DND-41 (cell line): ENCODE data around the gene NEUROD2.

ENCODE experiments used
- ATAC-seq: fragments of 200-7000 bp; cut with Tn5 transposase; 3 replicates; pipeline ENCODE4 v1.9.1; 2021; ENCODE audit warnings: low read depth; ENCODE audit not compliant: insufficient read depth
- DNase-seq: peaks from one replicate; pipeline ENCODE4 v3.0.0-alpha.2; 2020
- H2AFZ ChIP-seq: 2 replicates; pipeline ENCODE4 v1.6.0; 2012; ENCODE audit warnings: low read depth, low read length
- H3K27ac ChIP-seq: 2 replicates; pipeline ENCODE4 v1.5.1; 2012; ENCODE audit warnings: low read length, inconsistent platforms
- H3K27me3 ChIP-seq: fragments of 200-600 bp; sonication (generic); 2 replicates; pipeline ENCODE4 v1.6.0; 2012; ENCODE audit warnings: low read length, mild to moderate bottlenecking, inconsistent platforms; ENCODE audit not compliant: insufficient read depth, poor library complexity
- H3K36me3 ChIP-seq: 2 replicates; pipeline ENCODE4 v1.5.1; 2012; ENCODE audit warnings: low read length, inconsistent platforms; ENCODE audit not compliant: insufficient read depth
- H3K4me1 ChIP-seq: 2 replicates; pipeline ENCODE4 v1.5.1; 2012; ENCODE audit warnings: mild to moderate bottlenecking, low read length; ENCODE audit not compliant: insufficient read depth
- H3K4me2 ChIP-seq: 2 replicates; pipeline ENCODE4 v1.6.0; 2012; ENCODE audit warnings: mild to moderate bottlenecking, moderate library complexity, low read length, inconsistent platforms; ENCODE audit not compliant: insufficient read depth
- H3K4me3 ChIP-seq, 2 experiments: fragments of 200-600 bp in 1 of 2; shearing (Covaris generic) in 1 of 2; 2 replicates each; pipeline ENCODE4 v1.5.1; 2012 to 2016; ENCODE audit warnings: inconsistent platforms in 2 of 2, low read length in 2 of 2, mild to moderate bottlenecking in 2 of 2, low read depth in 1 of 2, moderate library complexity in 1 of 2
- H3K79me2 ChIP-seq: 2 replicates; pipeline ENCODE4 v1.6.0; 2012; ENCODE audit warnings: low read length, inconsistent platforms; ENCODE audit not compliant: insufficient read depth
- H3K9ac ChIP-seq: 2 replicates; pipeline ENCODE4 v1.6.0; 2012; ENCODE audit warnings: low read depth, mild to moderate bottlenecking, inconsistent platforms, low read length, moderate library complexity
- H3K9me3 ChIP-seq: 2 replicates; pipeline ENCODE4 v1.5.1; 2012; ENCODE audit warnings: low read length, moderate library complexity, mild to moderate bottlenecking, inconsistent platforms; ENCODE audit not compliant: insufficient read depth, severe bottlenecking
- H4K20me1 ChIP-seq: 2 replicates; pipeline ENCODE4 v1.6.0; 2012; ENCODE audit warnings: low read length; ENCODE audit not compliant: insufficient read depth
- EZH2 ChIP-seq: IDR thresholded peaks from 3 replicates; pipeline ENCODE4 v1.6.1; 2012; ENCODE audit warnings: borderline replicate concordance, low read depth, mild to moderate bottlenecking, moderate library complexity, low read length, inconsistent platforms; ENCODE audit not compliant: severe bottlenecking
- TF ChIP-seq, protein P1 (sequence below): IDR thresholded peaks from 2 replicates; pipeline ENCODE4 v1.5.1; 2012; ENCODE audit warnings: borderline replicate concordance, low read length, moderate library complexity, mild to moderate bottlenecking; ENCODE audit not compliant: poor library complexity, severe bottlenecking; ENCODE audit errors: extremely low read depth

NEUROD2 gene

DNA sequence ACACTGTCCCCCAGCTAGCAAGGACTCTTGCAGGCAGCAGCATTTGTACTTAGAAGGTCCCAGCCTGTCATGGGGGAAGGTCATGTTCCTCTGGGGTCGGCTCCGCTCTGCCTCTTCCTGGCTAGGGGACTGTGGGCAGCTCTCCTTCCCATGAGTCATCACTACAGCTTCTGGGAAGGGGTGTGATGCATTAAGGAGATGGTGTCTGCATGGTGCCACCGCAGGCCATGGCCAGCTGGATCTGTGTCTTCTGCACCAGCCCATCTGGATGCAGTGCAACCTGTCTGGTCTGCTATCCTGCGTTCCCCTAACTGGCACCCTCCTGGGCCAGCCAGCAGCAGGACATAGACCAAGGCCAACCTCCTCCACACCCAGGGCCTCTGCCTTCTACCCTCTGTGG, 35.6 kb upstream of the NEUROD2 start:
- Histone ChIP-seq H3K79me2 (peaks cover 92% of the 10 kb centered on the region), H3K27me3 (no peaks in the 10 kb centered on the region), H3K9me3 (no peaks in the 10 kb centered on the region), H4K20me1 (peaks cover 65% of the 10 kb centered on the region), H2AFZ (no peak overlapping the region), H3K4me1 (peaks cover 17% of the 10 kb centered on the region), H3K36me3 (peaks cover 11% of the 10 kb centered on the region), H3K9ac (no peak overlapping the region), H3K4me3 (no peak overlapping the region), H3K4me2 (no peak overlapping the region), H3K27ac (no peak overlapping the region)
- no peak for TF ChIP-seq EZH2
- TF ChIP-seq, protein P1, sequence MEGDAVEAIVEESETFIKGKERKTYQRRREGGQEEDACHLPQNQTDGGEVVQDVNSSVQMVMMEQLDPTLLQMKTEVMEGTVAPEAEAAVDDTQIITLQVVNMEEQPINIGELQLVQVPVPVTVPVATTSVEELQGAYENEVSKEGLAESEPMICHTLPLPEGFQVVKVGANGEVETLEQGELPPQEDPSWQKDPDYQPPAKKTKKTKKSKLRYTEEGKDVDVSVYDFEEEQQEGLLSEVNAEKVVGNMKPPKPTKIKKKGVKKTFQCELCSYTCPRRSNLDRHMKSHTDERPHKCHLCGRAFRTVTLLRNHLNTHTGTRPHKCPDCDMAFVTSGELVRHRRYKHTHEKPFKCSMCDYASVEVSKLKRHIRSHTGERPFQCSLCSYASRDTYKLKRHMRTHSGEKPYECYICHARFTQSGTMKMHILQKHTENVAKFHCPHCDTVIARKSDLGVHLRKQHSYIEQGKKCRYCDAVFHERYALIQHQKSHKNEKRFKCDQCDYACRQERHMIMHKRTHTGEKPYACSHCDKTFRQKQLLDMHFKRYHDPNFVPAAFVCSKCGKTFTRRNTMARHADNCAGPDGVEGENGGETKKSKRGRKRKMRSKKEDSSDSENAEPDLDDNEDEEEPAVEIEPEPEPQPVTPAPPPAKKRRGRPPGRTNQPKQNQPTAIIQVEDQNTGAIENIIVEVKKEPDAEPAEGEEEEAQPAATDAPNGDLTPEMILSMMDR = no peak
- ATAC-seq (no peak; the same call in 2 of the 3 replicates), DNase-seq (no peak)

DNA sequence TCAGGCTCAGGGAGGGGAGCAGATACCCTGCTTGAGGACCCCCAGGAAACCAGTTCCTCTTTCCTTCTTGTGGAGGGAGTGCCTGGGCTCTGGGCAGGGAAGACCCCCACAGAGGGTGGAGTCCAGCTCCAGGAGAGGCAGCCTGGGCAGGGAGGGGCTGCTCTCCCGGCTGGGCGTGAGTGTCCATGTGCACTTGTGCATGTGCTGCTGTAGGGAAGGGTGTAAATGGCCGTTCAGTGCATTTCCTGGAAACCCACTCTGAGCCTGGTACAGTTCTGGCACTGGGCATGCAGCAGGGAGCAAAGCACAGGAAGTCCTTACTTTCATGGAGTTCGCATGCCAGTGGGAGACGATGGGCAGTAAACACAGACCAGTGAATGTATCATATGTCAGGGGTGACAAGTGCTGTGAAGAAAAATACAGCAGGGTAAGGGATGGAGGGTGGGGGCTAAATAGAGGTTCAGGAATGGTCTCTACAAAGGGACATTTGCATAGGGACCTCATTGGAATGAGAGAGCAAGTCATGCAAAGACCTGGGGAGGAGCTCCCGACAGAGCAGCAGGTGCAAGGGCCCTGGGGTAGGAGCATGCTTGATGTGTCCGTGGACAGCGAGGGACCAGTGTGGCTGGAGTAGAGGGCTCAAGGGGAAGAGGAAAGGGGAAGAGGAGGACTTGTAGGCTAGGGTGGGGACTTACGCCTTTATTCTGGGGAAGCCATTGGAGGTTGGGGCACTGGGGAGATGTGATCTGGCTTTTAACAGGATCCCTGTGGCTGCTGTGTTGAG, 34.8 kb upstream of the NEUROD2 start:
- Histone ChIP-seq H3K9me3 (no peaks in the 10 kb centered on the region), H3K79me2 (peaks cover 98% of the 10 kb centered on the region), H3K36me3 (peaks cover 12% of the 10 kb centered on the region), H4K20me1 (peaks cover 68% of the 10 kb centered on the region), H3K4me1 (peaks cover 25% of the 10 kb centered on the region), H3K4me3 (no peak overlapping the region), H3K9ac (no peak overlapping the region), H3K27ac (no peak overlapping the region), H2AFZ (no peak overlapping the region), H3K27me3 (no peaks in the 10 kb centered on the region), H3K4me2 (no peak overlapping the region)
- DNase-seq = no peak
- ATAC-seq = no peak
- TF ChIP-seq, protein P1 = no peak
- no peak for TF ChIP-seq EZH2

DNA sequence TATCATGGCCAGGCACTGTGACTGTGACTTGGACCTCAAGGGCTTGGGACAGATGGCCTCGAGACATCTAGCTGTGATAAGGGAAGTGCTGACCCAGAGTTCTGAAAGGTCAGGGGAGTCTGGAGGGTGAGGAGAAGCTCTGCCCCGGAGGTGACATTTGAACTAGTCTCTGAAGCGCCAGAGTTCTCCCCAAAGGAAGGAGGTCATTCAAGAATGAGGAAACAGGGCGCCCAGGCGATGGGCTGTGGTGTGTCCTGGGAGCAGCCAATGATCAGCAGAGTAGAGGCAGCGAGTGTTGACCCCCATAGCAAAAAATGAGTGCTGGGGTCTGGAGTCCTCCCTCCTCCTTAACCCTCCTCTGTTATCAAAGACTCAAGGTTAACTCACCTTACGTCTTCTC, 34.2 kb upstream of the NEUROD2 start:
- TF ChIP-seq, protein P1 = no peak
- no peak for TF ChIP-seq EZH2
- peaks cover 98% of the 10 kb centered on the region for H3K79me2 ChIP-seq
- no peak overlapping the region for H3K27ac ChIP-seq
- no peak for DNase-seq
- no peaks in the 10 kb centered on the region for H3K9me3 ChIP-seq
- peaks cover 63% of the 10 kb centered on the region for H4K20me1 ChIP-seq
- H3K4me3 ChIP-seq = no peak overlapping the region
- no peak overlapping the region for H3K9ac ChIP-seq
- ATAC-seq = no peak
- no peaks in the 10 kb centered on the region for H3K27me3 ChIP-seq
- no peak overlapping the region for H3K4me2 ChIP-seq
- peaks cover 12% of the 10 kb centered on the region for H3K36me3 ChIP-seq
- no peak overlapping the region for H2AFZ ChIP-seq
- H3K4me1 ChIP-seq = peaks cover 25% of the 10 kb centered on the region

DNA sequence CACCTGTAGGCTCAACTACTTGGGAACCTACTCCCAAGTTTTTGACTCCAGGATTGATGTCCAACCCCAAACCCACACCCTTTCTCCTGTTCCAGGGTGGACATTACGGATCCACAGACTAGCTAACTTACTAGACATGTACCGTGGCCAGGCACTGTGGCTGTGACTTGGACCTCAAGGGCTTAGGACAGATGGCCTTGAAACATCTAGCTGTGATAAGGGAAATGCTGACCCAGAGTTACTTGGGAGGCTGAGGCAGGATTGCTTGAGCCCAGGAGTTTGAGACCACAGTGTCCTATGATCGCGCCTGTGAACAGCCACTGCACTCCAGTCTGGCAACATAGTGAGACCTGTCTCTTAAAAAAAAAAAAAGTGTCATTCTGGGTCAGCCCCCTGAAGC, 33.4 kb upstream of the NEUROD2 start:
- Histone ChIP-seq H3K4me2 (no peak overlapping the region), H3K9ac (no peak overlapping the region), H3K9me3 (no peaks in the 10 kb centered on the region), H3K27me3 (no peaks in the 10 kb centered on the region), H3K27ac (no peak overlapping the region), H3K4me3 (no peak overlapping the region), H4K20me1 (peaks cover 58% of the 10 kb centered on the region), H2AFZ (no peak overlapping the region), H3K79me2 (peaks cover 91% of the 10 kb centered on the region), H3K36me3 (peaks cover 12% of the 10 kb centered on the region), H3K4me1 (peaks cover 32% of the 10 kb centered on the region)
- DNase-seq (no peak), ATAC-seq (no peak)
- TF ChIP-seq, protein P1 = no peak
- TF ChIP-seq EZH2 = no peak
